ENCODE results near the gene PPARA.

- TF ChIP-seq EZH2 (IDR thresholded peaks at IDR 0.05; ENCODE audit: borderline replicate concordance, insufficient read depth, low read length, poor library complexity, severe bottlenecking) (no peak), TAF1 (IDR thresholded peaks at IDR 0.05; ENCODE audit: low read depth) (no peak)
These were observed 97.2 kb downstream of the PPARA start for GRCh38 chr22:46247443-46247975.
